Activated T-helper 1 cell treated with anti-CD3 and anti-CD28 coated beads, Interleukin-12 subunit alpha, Interleukin-12 subunit beta, Interleukin-2, Interleukin-4 antibody, amounts not matched to agents 30 ng/mL and 10 ng/mL and 1 ng/mL, durations not matched to agents 14 hours and 24 hours and 36 hours (primary cell): ENCODE data around the gene APPBP2. TPM values are rescaled to one million over a fixed set of nuclear protein-coding genes. Genes with fewer than 3 reads are reported as not detected.
"Not testable (repeated sequence)": the region's sequence is repeated elsewhere in the genome, so short reads cannot be mapped to it uniquely, and the experiment has no call there.

Experiments used
- DNase-seq: peaks from one replicate; pipeline ENCODE4 v3.0.0; 2021; ENCODE audit warnings: low spot score
- H3K27ac Mint-ChIP-seq: one replicate; pipeline ENCODE4 v1.8.0; 2021; ENCODE audit warnings: mild to moderate bottlenecking, mixed read lengths
- H3K27me3 Mint-ChIP-seq: one replicate; pipeline ENCODE4 v1.8.0; 2022; ENCODE audit warnings: mild to moderate bottlenecking, moderate library complexity, mixed read lengths; ENCODE audit not compliant: insufficient read depth
- H3K36me3 Mint-ChIP-seq: one replicate; pipeline ENCODE4 v1.8.0; 2021; ENCODE audit warnings: low read depth, mixed read lengths
- H3K4me1 Mint-ChIP-seq: one replicate; pipeline ENCODE4 v1.8.0; 2021; ENCODE audit warnings: low read depth, mixed read lengths
- H3K4me3 Mint-ChIP-seq: one replicate; pipeline ENCODE4 v1.8.0; 2021; ENCODE audit warnings: mild to moderate bottlenecking, moderate library complexity, mixed read lengths
- H3K9me3 Mint-ChIP-seq: one replicate; pipeline ENCODE4 v1.8.0; 2021; ENCODE audit warnings: mixed read lengths
- intact Hi-C: fragments of 100-400 bp; cut with micrococcal nuclease; formaldehyde crosslinking; loops from one replicate; pipeline ENCODE4 v1.15.1; 2024
- total RNA-seq: library from RNA; stranded (reverse); gene quantifications from 2 replicates; pipeline ENCODE4 v1.2.3, GENCODE V29; 2022

The APPBP2 gene
- total RNA-seq, 1 donor from 2014 or later = 23.4 TPM

GRCh38 chr17:60508384-60508980, 17.6 kb downstream of the APPBP2 start:
- H3K27me3 Mint-ChIP-seq = no peaks in the 10 kb centered on the region
- intact Hi-C loops = no loop called here
- no peak overlapping the region for H3K4me3 Mint-ChIP-seq
- no peak for DNase-seq
- H3K4me1 Mint-ChIP-seq = peaks cover 7% of the 10 kb centered on the region
- H3K36me3 Mint-ChIP-seq = peaks cover 7% of the 10 kb centered on the region
- no peak overlapping the region for H3K27ac Mint-ChIP-seq
- no peaks in the 10 kb centered on the region for H3K9me3 Mint-ChIP-seq

GRCh38 chr17:60506312-60506711, 19.7 kb downstream of the APPBP2 start:
- no peaks in the 10 kb centered on the region for H3K27me3 Mint-ChIP-seq
- peaks cover 5% of the 10 kb centered on the region for H3K36me3 Mint-ChIP-seq
- no peak overlapping the region for H3K27ac Mint-ChIP-seq
- peaks cover 7% of the 10 kb centered on the region for H3K4me1 Mint-ChIP-seq
- no peaks in the 10 kb centered on the region for H3K9me3 Mint-ChIP-seq
- no peak overlapping the region for H3K4me3 Mint-ChIP-seq
- no peak for DNase-seq
- intact Hi-C loops = no loop called here

- no peak overlapping the region for H3K27ac Mint-ChIP-seq
- H3K27me3 Mint-ChIP-seq = no peaks in the 10 kb centered on the region
- H3K9me3 Mint-ChIP-seq = no peaks in the 10 kb centered on the region
- peaks cover 7% of the 10 kb centered on the region for H3K4me1 Mint-ChIP-seq
- intact Hi-C loops = no loop called here
- H3K4me3 Mint-ChIP-seq = no peak overlapping the region
- DNase-seq = no peak
- peaks cover 15% of the 10 kb centered on the region for H3K36me3 Mint-ChIP-seq
Measured at GRCh38 chr17:60502145-60502544, 23.9 kb downstream of the APPBP2 start.

GRCh38 chr17:60501589-60501988, 24.5 kb downstream of the APPBP2 start:
- no peak for DNase-seq
- peaks cover 18% of the 10 kb centered on the region for H3K36me3 Mint-ChIP-seq
- H3K4me3 Mint-ChIP-seq = no peak overlapping the region
- no peak overlapping the region for H3K27ac Mint-ChIP-seq
- H3K27me3 Mint-ChIP-seq = no peaks in the 10 kb centered on the region
- peaks cover 6% of the 10 kb centered on the region for H3K4me1 Mint-ChIP-seq
- intact Hi-C loops = no loop called here
- no peaks in the 10 kb centered on the region for H3K9me3 Mint-ChIP-seq

- H3K4me1 Mint-ChIP-seq = no peaks in the 10 kb centered on the region
- DNase-seq = no peak
- peaks cover 57% of the 10 kb centered on the region for H3K36me3 Mint-ChIP-seq
- H3K9me3 Mint-ChIP-seq = peaks cover 14% of the 10 kb centered on the region
- H3K27ac Mint-ChIP-seq = no peak overlapping the region
- H3K4me3 Mint-ChIP-seq = no peak overlapping the region
- intact Hi-C loops = no loop called here
- no peaks in the 10 kb centered on the region for H3K27me3 Mint-ChIP-seq
Measured at GRCh38 chr17:60496041-60496440, 30.0 kb downstream of the APPBP2 start.

GRCh38 chr17:60495260-60495659, 30.8 kb downstream of the APPBP2 start:
- Mint-ChIP-seq H3K36me3 (peaks cover 64% of the 10 kb centered on the region), H3K4me1 (no peaks in the 10 kb centered on the region), H3K4me3 (no peak overlapping the region), H3K27me3 (no peaks in the 10 kb centered on the region), H3K9me3 (peaks cover 21% of the 10 kb centered on the region), H3K27ac (no peak overlapping the region)
- intact Hi-C loops = no loop called here
- DNase-seq = no peak

GRCh38 chr17:60493847-60494321, 32.2 kb downstream of the APPBP2 start:
- no peaks in the 10 kb centered on the region for H3K4me1 Mint-ChIP-seq
- intact Hi-C loops = no loop called here
- peaks cover 64% of the 10 kb centered on the region for H3K36me3 Mint-ChIP-seq

GRCh38 chr17:60491771-60492170, 34.3 kb downstream of the APPBP2 start:
- Mint-ChIP-seq H3K9me3 (peaks cover 30% of the 10 kb centered on the region), H3K4me1 (no peaks in the 10 kb centered on the region), H3K27ac (no peak overlapping the region), H3K36me3 (peaks cover 66% of the 10 kb centered on the region), H3K4me3 (no peak overlapping the region), H3K27me3 (no peaks in the 10 kb centered on the region)
- no peak for DNase-seq
- intact Hi-C loops = no loop called here

More at GRCh38 chr17:60493847-60494321, 32.2 kb downstream of the APPBP2 start:
- Mint-ChIP-seq H3K9me3 (peaks cover 21% of the 10 kb centered on the region), H3K27me3 (no peaks in the 10 kb centered on the region), H3K27ac (no peak overlapping the region), H3K4me3 (no peak overlapping the region)
- no peak for DNase-seq

GRCh38 chr17:60490594-60490993, 35.4 kb downstream of the APPBP2 start:
- H3K4me1 Mint-ChIP-seq, DNase-seq, H3K4me3 Mint-ChIP-seq, intact Hi-C loops, H3K27me3 Mint-ChIP-seq, H3K27ac Mint-ChIP-seq: not testable (repeated sequence)
- peaks cover 30% of the 10 kb centered on the region for H3K9me3 Mint-ChIP-seq
- H3K36me3 Mint-ChIP-seq = peaks cover 63% of the 10 kb centered on the region

GRCh38 chr17:60481604-60482003, 44.4 kb downstream of the APPBP2 start:
- intact Hi-C loops = no loop called here
- DNase-seq = no peak
- Mint-ChIP-seq H3K4me3 (no peak overlapping the region), H3K27ac (no peak overlapping the region), H3K27me3 (no peaks in the 10 kb centered on the region), H3K36me3 (peaks cover 14% of the 10 kb centered on the region), H3K4me1 (no peaks in the 10 kb centered on the region), H3K9me3 (no peaks in the 10 kb centered on the region)

- Mint-ChIP-seq H3K27ac (no peak overlapping the region), H3K36me3 (peaks cover 28% of the 10 kb centered on the region), H3K4me3 (no peak overlapping the region), H3K27me3 (no peaks in the 10 kb centered on the region), H3K4me1 (peaks cover 13% of the 10 kb centered on the region), H3K9me3 (peaks cover 8% of the 10 kb centered on the region)
- intact Hi-C loops = no loop called here
- DNase-seq = no peak
Measured at GRCh38 chr17:60473788-60474187, 52.3 kb downstream of the APPBP2 start.

GRCh38 chr17:60472449-60472848, 53.6 kb downstream of the APPBP2 start:
- Mint-ChIP-seq H3K4me3 (no peak overlapping the region), H3K9me3 (peaks cover 8% of the 10 kb centered on the region), H3K27ac (no peak overlapping the region), H3K27me3 (no peaks in the 10 kb centered on the region), H3K36me3 (peaks cover 31% of the 10 kb centered on the region), H3K4me1 (peaks cover 13% of the 10 kb centered on the region)
- DNase-seq = no peak
- intact Hi-C loops = no loop called here

- no peak overlapping the region for H3K27ac Mint-ChIP-seq
- peaks cover 13% of the 10 kb centered on the region for H3K4me1 Mint-ChIP-seq
- DNase-seq = no peak
- H3K27me3 Mint-ChIP-seq = no peaks in the 10 kb centered on the region
- peaks cover 8% of the 10 kb centered on the region for H3K9me3 Mint-ChIP-seq
- H3K4me3 Mint-ChIP-seq = no peak overlapping the region
- peaks cover 30% of the 10 kb centered on the region for H3K36me3 Mint-ChIP-seq
- intact Hi-C loops = no loop called here
Measured at GRCh38 chr17:60471451-60471850, 54.6 kb downstream of the APPBP2 start.

- intact Hi-C loops = no loop called here
- DNase-seq = no peak
- H3K36me3 Mint-ChIP-seq = peaks cover 33% of the 10 kb centered on the region
Measured at GRCh38 chr17:60468371-60468770, 57.7 kb downstream of the APPBP2 start.

More at GRCh38 chr17:60468371-60468770, 57.7 kb downstream of the APPBP2 start:
- Mint-ChIP-seq H3K27me3 (no peaks in the 10 kb centered on the region), H3K4me3 (no peak overlapping the region), H3K9me3 (peaks cover 8% of the 10 kb centered on the region), H3K4me1 (peaks cover 13% of the 10 kb centered on the region), H3K27ac (no peak overlapping the region)
